Measurements from ENCODE around the gene CTSE. TPM values are rescaled to one million over a fixed set of nuclear protein-coding genes. Genes with fewer than 3 reads are reported as not detected.

Gene CTSE
- total RNA-seq, 3 donors from 2014 or later (not counting 1 experiment from before 2014, with no cell fraction given) = not detected

GRCh38 chr1:206003854-206004800, 19.6 kb downstream of the CTSE start:
- Mint-ChIP-seq H3K4me1 (no peaks in the 10 kb centered on the region), H3K27me3 (ENCODE audit: low read depth in 2 of 2) (no peaks in the 10 kb centered on the region), H3K36me3 (no peaks in the 10 kb centered on the region), H3K4me3 (no peak overlapping the region), H3K9me3 (no peaks in the 10 kb centered on the region), H3K27ac (no peak overlapping the region)
- Histone ChIP-seq H3K36me3 (ENCODE audit: control insufficient read depth, insufficient read depth, low read length) (no peaks in the 10 kb centered on the region), H3K9me3 (ENCODE audit: control insufficient read depth, insufficient read depth, low read length) (no peaks in the 10 kb centered on the region), H3K27ac (ENCODE audit: low read length) (no peak overlapping the region), H3K27me3 (ENCODE audit: control insufficient read depth, insufficient read depth, low read length) (no peaks in the 10 kb centered on the region), H3K4me3 (ENCODE audit: low read length) (no peak overlapping the region), H3K4me1 (ENCODE audit: control insufficient read depth, insufficient read depth, low read length) (peaks cover 4% of the 10 kb centered on the region)
- DNase-seq (no peak), ATAC-seq (no peak)
- intact Hi-C loops (cut with micrococcal nuclease) = no loop called here
- 96% methylated on average over 7 of the region's 7 CpGs for WGBS (ENCODE audit: insufficient coverage)
- TF ChIP-seq, protein P1, sequence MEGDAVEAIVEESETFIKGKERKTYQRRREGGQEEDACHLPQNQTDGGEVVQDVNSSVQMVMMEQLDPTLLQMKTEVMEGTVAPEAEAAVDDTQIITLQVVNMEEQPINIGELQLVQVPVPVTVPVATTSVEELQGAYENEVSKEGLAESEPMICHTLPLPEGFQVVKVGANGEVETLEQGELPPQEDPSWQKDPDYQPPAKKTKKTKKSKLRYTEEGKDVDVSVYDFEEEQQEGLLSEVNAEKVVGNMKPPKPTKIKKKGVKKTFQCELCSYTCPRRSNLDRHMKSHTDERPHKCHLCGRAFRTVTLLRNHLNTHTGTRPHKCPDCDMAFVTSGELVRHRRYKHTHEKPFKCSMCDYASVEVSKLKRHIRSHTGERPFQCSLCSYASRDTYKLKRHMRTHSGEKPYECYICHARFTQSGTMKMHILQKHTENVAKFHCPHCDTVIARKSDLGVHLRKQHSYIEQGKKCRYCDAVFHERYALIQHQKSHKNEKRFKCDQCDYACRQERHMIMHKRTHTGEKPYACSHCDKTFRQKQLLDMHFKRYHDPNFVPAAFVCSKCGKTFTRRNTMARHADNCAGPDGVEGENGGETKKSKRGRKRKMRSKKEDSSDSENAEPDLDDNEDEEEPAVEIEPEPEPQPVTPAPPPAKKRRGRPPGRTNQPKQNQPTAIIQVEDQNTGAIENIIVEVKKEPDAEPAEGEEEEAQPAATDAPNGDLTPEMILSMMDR (IDR thresholded peaks at IDR 0.05) = no peak

DNA sequence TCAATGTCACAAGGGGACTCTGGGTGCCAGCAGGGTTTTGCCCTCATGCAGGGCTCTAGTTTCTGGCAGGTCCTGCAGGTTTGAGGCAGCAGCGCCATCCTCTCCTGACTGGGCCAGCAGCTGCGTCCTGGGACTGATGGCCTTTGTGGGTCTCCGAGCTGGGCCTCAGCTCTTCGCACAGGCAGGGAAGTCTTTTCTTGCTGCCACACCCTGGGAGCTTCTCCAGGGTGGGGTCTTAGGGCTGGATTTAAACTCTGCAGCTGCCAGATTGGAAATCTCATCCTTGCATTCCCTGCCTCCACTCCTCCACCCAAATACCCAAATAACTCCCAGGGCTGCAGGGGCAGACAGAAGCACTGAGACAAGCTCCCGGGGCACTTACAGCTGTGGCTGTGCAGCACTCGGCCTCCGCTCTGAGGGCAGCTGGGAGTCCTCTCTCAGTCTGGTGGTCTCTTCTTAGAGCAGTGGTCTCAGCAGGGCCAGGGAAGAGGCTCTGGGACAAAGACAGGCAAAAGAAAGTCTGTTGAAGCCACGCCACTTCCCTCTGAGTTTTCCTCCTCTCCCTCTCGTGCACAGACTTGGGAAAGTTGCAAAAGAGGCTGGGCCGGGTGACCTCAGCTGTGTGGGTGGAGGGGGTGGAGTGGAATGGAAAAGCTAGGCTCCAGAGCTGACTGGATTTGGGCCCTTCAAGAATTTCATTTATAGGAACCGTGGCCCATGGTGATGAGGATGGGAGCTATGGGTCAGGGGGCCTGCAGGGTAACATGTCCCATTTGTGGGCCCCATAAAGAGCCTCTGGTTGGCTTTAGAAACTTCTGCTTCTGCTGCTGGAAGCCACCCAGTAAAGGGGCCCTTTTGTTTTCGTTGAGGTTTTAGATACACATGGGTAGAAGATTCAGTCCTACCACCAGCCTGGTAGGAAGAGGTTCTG, 20.6 kb downstream of the CTSE start, which contains the start of gene RAB7B:
Gene RAB7B (minus strand): TSS at position 525 of the 931 bp plus-strand sequence. CDS start 9,260 bp downstream, outside the sequence.
- ATAC-seq (no peak), DNase-seq (no peak)
- no peaks in the 10 kb centered on the region for H3K9me3 Mint-ChIP-seq
- no peak within 1 kb of the TSS for H3K4me3 ChIP-seq (ENCODE audit: low read length)
- H3K36me3 Mint-ChIP-seq = no peaks in the 10 kb centered on the region
- intact Hi-C loops (cut with micrococcal nuclease) = no loop called here
- H3K4me1 ChIP-seq (ENCODE audit: control insufficient read depth, insufficient read depth, low read length) = peaks cover 4% of the 10 kb centered on the region
- H3K4me1 Mint-ChIP-seq = no peaks in the 10 kb centered on the region
- no peak within 1 kb of the TSS for H3K4me3 Mint-ChIP-seq
- H3K9me3 ChIP-seq (ENCODE audit: control insufficient read depth, insufficient read depth, low read length) = no peaks in the 10 kb centered on the region
- no peaks in the 10 kb centered on the region for H3K36me3 ChIP-seq (ENCODE audit: control insufficient read depth, insufficient read depth, low read length)
- no peaks in the 10 kb centered on the region for H3K27me3 Mint-ChIP-seq (ENCODE audit: low read depth in 2 of 2)
- no peaks in the 10 kb centered on the region for H3K27me3 ChIP-seq (ENCODE audit: control insufficient read depth, insufficient read depth, low read length)
- H3K27ac ChIP-seq (ENCODE audit: low read length) = no peak within 1 kb of the TSS
- TF ChIP-seq, protein P1 (IDR thresholded peaks at IDR 0.05) = no peak
- 77% methylated on average over 11 of the region's 12 CpGs for WGBS (ENCODE audit: insufficient coverage)
- no peak within 1 kb of the TSS for H3K27ac Mint-ChIP-seq

DNA sequence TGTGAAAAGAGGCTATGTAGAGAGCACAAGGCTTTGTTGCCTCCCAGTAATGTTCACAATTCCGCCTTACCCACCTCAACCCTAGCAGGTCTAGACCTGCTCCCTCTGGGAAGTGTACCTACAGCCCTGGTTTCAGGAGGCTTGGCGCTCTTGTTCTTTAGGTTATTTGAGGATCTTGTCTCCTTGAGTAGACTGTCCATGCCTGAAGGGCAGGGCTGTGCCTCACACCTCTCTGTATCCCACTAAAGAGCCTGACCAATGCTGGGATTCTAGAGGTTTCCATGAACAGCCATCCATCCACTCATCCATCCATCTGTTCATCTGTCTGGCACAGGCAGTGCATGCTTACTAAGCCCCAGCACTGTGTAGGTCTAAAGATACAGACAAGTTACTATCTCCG, 21.5 kb downstream of the CTSE start:
- Mint-ChIP-seq H3K4me3 (no peak overlapping the region), H3K9me3 (no peaks in the 10 kb centered on the region), H3K4me1 (no peaks in the 10 kb centered on the region), H3K27ac (no peak overlapping the region), H3K27me3 (ENCODE audit: low read depth in 2 of 2) (no peaks in the 10 kb centered on the region), H3K36me3 (no peaks in the 10 kb centered on the region)
- WGBS (ENCODE audit: insufficient coverage) = no CpG with 5 or more reads among the region's 3 CpGs
- H3K9me3 ChIP-seq (ENCODE audit: control insufficient read depth, insufficient read depth, low read length) = no peaks in the 10 kb centered on the region
- H3K4me1 ChIP-seq (ENCODE audit: control insufficient read depth, insufficient read depth, low read length) = peaks cover 4% of the 10 kb centered on the region
- DNase-seq = no peak
- no peaks in the 10 kb centered on the region for H3K27me3 ChIP-seq (ENCODE audit: control insufficient read depth, insufficient read depth, low read length)
- H3K27ac ChIP-seq (ENCODE audit: low read length) = no peak overlapping the region
- no peaks in the 10 kb centered on the region for H3K36me3 ChIP-seq (ENCODE audit: control insufficient read depth, insufficient read depth, low read length)
- intact Hi-C loops (cut with micrococcal nuclease) = no loop called here
- no peak overlapping the region for H3K4me3 ChIP-seq (ENCODE audit: low read length)
- TF ChIP-seq, protein P1 (IDR thresholded peaks at IDR 0.05) = no peak
- ATAC-seq = no peak

All from natural killer cell (primary cell).